Measurements from ENCODE around the gene AGAP1.
A peak's percentile ranks its signal among the peaks of the same experiment; 100 is the strongest.

AGAP1 gene

DNA sequence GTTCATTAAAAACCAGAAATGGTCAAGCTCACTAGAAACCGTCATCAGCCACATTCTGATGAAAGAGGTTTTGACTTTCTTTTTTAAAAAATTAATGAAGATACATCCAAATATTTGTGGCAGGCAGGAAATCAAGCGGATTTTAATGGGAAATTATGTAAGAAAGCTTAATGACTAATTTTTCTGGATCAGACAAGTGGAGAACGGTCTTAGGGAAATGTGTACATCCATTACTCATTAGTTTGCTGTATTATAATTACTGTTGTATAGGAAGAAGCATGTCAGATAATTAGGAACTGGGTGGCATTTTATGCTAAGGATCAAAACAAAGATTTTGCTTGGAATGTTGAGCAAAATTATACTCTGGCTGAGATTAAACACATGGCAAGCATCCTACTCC is 39.4 kb downstream of the AGAP1 start:
- DNase-seq (ENCODE audit: low read depth, low spot score), result no peak

DNA sequence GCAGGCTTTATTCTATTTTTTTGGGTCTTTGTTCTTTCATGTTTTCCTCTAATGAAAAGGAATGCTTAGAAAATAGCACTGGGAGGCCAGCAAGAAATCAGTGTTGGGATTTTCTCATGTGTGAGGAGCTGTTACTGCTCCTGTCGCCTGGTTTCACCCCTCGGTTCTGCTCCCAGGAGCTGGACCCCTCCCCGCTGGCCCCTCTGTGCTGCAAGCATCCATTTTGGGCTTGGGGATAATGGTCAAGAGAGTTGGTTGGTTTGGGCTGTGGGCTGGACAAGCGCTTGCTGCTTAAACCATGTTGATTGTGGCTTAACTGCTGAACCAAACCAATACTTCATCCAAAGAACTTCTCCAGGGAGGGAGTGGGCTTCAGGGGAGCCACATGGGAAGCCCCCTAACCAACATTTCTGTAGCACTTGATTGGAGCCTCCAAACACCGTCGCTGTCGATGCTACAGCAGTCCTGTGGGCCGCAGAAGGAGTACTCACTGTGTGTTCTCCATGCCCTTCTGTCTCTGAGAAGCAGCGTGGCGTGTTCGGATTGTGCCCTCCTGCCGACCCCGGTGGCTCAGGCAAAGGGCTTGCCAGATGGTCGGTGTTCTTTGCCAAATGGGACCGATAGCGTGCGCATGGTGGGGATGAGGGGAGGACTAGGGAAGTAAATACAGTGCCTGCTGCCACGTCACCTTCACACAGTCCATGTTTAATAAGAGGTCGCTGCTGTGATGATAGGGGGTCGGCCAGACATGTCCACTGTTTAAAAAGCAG is 40.0 kb downstream of the AGAP1 start:
- no peak for DNase-seq (ENCODE audit: low read depth, low spot score)

DNA sequence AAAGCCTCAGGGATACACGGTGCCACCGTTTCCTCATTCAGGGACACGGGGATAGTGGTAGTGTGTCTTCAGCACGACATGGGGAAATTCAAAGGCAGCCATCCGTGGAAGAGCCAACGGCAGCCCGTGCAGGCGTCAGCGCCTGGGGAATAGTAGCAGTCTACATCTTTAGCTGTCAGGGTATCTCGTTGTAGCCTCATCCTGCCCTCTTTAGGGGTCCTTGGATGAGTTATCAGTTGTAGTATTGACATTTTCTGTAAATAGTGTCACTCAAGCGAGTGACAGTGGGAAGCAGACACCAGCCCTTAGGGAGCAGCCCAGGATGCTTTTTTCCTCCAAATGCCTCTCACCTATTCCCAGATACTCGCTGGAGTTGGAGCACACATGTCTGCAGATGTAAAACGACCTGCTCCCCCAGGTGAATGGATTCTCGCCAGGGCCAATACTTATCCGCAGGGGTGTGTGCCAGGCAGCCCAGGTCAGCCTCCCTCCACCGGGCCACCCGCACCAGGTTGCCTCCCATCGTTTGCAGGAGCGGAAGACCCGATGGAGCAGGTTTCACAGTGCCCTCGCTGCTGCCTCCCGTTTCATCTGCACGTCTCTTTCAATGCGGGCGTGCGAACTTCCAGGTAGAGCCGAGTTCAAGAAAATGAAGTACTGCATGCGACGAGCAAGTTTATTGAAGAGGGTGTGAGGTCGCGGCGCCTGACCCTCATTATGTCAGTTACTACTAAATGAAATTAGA is 41.0 kb downstream of the AGAP1 start:
- no peak for DNase-seq (ENCODE audit: low read depth, low spot score)

DNA sequence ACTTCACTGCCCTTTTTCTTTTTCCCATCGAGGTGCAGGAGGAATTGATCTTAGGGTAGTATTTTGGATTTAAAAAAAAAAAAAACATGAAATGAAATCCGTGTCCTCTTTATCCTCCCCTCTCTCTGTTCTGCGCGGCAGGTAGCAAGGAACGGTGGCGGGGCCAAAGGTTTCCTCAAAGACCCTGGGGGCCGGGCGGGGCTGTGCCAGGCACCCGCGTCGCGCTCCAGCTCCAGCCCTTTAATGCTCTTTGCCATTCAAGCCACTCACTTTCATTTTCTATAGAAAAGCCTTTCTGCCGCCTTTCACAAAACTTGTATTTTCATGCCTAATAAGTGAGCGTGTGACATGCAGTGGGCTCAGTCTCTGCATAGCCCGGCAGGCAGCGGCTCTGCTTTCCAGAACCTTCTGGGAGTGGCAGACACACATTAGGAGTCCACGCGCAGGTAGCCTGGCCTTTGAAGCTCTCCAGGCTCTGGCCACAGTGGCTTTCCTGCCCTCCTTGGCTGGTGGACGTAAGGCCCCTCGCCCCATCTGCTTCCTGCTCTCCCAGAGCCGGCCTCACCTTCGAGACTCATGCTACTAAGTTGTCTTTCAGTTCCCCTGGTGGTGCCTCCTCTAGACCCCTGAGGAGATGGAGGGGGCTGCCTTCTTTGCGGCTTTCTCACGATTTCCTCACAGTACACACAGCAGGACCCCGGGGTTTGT is 41.7 kb downstream of the AGAP1 start:
- no peak for DNase-seq (ENCODE audit: low read depth, low spot score)

DNA sequence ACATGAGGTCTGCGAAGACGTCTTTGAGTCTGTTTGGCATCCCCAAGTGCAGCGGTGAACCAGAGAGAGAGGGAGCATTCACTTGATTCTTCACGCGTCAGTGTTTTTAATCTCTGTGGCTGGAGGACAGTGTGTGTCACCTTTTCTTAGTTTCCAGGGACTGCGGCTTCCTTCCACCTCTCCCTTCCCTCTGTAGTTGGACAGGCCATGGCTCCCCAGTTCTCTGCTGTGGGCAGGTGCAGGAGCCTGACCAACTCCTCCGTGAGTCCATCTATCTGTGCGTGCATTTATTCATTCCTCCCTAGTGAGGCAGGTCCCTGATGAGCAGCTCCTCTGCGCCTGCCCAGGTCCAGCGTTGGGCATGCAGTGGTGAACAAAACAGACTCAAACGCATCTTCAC is 42.9 kb downstream of the AGAP1 start:
- DNase-seq (ENCODE audit: low read depth, low spot score), result no peak

DNA sequence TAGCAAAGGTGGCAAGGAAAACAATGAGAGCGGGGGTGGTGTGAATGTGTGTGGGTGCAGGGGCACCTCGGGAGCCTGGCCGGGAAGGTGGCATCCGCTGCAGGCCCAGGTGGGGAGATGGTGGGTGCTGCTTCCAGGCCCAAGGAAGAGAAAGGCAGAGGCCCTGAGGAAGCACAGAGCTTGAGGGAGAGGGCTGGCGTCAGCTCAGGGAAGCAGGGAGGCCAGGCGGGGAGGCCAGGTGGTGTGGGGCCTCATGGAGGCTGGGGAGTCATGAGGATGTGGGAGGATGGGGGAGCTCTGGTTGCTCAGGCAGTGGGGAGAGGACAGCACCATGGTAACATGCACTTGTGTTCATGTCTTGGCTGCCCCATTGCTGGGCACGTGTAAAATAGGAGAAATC is 43.3 kb downstream of the AGAP1 start:
- no peak for DNase-seq (ENCODE audit: low read depth, low spot score)

DNA sequence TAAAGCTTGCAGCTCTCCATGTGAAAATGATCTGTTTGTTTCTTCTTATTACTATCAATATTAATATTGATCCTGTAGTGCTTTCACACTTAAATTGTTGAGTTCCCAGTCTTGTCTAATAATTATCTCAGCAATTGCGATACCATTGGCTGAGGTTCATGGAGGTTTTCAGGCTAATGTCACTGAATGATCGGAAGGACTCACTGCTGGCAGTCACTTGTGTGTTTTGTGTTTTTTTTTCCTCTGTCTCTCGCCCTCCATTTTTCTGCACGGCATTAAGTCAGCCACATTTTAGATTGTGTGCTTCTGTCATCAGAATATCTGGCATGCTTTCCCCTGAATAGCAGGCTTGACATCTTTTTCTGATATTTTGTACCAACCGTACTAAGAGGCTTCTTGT is 43.7 kb downstream of the AGAP1 start:
- no peak for DNase-seq (ENCODE audit: low read depth, low spot score)

DNA sequence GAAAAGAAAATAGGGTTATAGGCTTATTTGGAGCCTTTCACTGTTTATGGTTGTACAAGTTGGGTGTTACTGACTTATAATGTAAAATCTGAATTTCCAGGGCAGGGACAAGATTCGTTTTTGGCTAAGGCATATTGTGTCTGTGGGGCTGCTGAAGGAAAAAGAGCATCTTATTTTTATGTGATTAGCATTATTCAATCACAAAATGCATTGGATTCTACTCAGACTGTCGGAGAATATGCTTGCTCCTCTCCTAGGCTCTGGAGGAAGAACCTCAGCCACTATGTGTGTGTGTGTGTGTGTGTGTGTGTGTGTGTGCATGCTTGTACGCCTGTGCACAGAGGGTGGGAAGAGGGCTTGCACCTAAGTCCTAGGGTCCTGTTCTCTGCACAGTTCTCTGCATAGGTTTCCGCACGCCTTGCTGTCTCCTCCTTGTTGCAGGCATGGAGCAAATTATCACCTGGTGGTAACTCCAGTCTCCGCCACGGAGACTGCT is 44.3 kb downstream of the AGAP1 start:
- no peak for DNase-seq (ENCODE audit: low read depth, low spot score)

DNA sequence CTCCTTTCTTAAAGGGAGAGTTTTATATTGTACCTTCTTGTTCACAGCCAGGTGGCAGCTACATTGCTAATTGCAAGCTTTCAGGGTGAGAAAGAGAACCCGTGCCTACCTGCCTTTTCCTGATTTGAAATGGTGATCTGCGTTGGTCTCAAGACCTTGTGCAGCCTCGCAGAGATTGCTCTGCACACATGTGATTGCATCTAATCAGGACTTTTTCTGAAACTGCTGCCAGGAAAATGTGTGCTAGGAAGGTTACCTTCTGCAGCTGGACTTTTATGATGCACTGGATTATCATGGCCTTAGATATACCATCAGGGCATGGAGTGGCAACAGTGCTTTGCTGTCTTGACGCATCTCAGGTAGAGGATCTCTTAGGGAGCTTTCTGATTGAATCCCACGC is 45.1 kb downstream of the AGAP1 start:
- no peak for DNase-seq (ENCODE audit: low read depth, low spot score)

DNA sequence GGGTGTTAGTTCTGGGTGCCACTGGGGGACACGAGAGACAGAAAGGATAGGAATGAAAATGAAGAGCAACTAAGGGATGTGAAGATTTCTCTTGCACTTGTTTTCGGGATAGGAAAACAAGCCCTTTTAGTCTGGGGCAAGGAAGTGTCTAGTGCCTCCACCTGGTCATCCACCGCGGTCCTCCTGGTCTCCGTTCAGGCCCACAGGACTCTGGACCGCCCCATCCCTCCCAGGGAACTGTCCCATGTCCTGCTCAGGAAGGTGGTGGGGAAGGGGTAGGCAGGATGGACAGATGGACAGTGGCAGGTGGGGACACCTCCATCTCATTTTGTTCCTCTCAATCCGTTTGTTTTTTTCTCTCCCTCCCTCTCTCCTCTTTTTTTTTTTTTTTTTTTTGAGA is 45.9 kb downstream of the AGAP1 start:
- no peak for DNase-seq (ENCODE audit: low read depth, low spot score)

DNA sequence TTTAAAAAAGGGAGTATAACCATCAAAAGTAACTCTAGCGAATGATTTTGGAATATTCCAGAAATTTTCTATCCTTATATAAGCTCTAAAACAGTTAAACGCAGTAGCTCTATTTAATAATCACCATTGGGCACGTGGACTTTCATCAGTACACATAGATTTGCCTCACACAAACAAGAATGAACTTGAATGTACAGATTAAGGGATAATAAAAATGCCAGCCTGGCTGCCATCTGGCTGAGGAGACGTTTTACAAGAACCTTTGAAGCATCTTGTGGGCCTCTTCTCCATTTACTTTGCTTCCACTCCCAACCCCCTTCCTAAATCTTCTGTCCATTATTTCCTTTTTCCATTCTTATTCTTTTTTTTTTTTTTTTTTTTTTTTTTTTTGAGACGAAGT is 47.2 kb downstream of the AGAP1 start:
- no peak for DNase-seq (ENCODE audit: low read depth, low spot score)

DNA sequence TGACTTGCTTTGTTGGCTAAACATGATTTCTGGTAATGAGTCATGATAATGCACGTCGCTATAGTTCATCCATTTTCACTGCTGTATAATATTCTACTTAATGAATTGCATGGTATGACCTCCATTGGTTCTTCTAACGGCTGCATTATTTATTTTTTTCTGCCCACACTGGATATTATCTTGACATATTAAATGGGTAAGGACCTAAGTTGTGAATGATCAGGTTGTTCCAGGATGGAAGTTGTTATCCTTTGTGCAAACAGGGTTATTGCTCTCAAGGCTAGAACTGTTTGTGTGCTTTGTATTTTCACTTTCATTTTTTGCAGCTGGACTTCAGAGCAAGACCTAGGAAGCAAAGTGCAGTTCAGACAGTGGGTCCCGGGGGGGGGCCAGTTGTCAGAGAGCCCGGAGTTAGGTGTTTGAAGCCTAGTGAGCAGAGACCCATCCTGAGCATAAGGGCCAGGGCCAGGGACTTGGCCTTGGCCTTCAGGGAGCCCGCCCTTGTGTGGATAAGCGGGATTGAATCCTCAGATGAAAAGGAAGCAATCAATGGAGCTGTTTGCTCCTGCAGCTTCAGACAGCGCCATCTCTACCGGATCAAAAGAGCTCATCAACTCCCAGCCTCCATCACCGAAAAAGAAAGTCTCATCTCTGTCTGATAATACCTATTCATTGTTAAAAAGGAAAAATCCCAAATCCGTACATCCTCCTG is 48.2 kb downstream of the AGAP1 start:
- no peak for DNase-seq (ENCODE audit: low read depth, low spot score)

DNA sequence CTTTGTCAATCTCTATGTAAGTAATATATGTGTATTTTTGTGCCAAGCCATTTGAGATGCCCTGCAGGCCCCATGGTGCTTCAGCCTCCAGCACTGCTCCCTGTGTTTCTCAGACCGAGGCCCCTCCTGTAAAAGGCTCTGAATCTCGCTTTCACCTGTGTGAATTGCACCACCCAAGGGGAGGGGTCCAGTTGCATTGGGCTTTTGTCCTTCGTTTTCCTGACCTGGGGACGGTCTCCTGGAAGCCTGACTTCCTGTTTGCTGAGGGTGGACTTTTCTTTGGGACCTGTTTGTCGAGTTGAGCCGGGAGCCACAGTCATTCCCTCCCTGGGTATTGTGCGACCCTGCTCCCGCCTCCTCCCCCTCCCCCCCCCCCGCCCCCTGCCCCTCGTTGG is 48.9 kb downstream of the AGAP1 start:
- DNase-seq (ENCODE audit: low read depth, low spot score), result peak; percentile 88

DNA sequence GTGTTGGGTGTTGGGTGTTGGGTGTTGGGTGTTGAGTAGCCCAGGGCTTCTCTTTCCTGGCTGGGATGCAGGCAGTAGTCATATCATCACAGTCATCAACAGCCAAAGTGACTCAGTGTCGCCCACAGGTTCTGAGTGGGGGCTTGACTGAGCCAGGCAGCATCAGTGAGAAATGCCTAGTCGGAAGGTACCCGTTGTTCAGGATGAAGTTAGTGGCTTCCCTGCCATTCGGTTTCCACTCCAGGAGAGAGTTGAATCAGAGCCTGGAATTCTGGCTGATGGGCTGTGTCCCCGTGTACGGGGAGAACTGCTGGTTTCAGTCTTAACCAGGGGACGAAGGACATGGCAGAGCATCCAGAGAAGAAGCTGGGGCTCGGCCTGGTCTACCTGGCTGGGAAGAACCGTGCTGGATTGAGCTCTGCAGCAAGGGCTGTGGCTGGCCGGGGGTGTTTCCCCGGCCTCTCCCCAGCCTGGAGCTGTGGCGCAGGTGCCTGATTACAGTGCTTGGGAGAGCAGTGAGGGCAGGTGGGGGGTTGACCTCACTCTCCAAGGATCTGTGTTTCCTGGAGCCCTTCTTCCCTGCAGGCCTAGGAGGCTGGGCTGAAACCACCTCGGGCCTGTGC is 49.4 kb downstream of the AGAP1 start:
- no peak for DNase-seq (ENCODE audit: low read depth, low spot score)

DNA sequence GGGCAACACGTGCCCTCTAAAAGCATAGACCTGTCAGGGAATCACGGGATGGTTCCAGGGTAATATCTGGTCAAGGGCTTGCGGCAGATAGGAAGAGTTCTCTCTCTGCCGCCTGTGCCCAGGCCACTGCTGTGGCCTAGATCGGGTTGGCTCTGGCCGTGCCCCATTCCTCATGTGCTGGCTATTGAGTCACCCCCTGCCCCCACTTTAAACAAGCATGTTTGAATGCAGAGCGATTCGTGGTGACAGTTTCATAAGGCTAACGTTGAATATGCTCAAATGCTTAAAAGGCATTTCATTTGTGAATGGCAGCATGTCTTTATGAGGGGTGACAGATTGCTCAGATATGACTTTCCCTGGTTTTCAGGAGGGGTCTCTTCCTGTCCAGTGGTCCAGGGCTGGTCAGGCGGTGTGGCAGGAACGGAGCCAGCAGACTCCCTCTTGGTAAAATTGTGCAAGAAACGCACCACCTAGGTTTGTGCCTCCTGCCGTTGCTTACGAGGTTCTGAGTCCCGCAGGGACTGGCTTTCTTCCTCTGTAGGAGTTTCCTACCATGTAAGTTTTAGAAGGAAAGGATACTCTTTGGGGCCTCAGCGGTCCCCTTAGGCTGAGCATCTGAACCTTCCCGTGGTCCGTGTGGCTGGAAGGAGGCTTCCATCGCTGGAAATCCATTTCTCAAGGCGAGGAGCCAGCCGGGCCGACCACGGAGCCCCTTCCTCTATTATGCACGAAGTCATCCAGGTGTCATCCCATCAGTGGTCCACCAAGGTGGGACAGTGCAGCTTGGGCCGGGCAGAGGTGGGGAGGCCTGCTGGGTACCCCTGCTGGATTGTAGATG is 50.2 kb downstream of the AGAP1 start:
- DNase-seq (ENCODE audit: low read depth, low spot score), result no peak

DNA sequence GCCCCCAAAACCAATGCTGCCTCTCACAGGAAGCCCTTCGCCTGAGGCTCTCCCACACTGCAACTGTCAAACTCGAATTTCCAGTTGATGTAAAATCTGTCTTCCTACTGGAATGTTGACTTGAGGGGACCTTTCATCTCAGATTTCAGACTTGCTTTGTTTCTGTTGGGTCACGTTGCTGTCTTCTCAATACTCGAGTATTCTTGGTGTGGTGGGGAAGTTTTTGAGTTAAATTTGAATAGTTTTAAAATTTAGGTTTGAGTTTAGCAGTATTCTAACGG is 50.8 kb downstream of the AGAP1 start:
- DNase-seq (ENCODE audit: low read depth, low spot score), result no peak

DNA sequence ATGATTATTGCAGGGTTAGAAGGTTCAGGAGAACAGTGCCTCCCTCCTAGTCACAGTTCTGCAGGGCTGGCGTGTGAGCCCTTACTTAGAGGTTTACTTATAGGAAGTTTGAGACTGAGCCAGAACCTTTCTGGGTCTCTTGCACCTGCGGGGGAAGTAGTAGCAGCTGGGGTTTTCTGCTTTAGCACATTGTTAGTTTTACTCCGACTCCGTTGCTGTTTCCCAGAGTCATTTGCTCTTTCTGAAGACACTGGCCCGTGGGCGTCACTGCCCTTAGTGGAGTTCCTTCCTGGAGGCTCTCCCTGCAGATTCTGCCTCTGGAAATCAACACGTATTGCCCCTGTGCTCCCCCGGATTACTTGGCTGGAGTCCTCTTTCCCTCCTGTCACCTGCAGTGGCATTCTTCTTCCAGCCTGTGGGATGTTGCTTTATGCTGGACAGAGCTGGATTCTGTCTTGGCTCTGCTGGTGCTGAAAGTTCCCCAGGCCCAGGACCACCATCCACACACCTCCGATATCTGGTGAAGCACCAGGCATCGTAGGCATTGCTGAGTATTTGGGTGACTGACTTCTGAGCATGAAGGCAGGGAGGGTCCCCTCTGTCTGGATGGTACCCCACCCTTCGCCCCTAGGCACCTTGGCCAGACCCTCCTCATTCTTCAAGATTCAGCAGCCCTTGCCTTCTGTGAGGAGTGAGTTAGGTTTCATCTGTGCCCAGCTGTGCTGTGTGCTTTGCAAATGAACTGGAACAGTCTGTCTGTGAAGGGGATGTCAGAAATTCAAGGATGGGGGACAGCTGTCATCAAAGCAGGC is 51.7 kb downstream of the AGAP1 start:
- no peak for DNase-seq (ENCODE audit: low read depth, low spot score)

DNA sequence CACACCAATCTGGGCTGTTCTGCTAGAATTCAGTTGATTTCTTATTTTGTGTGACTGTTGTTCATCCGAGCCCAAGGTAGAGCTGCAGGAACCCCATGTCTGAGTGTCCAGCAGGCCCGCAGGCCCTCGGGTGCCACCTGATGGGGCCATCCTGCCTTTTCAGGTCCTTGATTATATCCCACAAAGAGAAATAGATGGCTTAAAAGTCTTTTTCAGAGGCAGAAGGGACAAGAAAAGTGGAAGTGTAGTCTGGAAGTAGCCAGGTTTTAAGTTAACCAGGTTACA is 52.2 kb downstream of the AGAP1 start:
- DNase-seq (ENCODE audit: low read depth, low spot score), result no peak

DNA sequence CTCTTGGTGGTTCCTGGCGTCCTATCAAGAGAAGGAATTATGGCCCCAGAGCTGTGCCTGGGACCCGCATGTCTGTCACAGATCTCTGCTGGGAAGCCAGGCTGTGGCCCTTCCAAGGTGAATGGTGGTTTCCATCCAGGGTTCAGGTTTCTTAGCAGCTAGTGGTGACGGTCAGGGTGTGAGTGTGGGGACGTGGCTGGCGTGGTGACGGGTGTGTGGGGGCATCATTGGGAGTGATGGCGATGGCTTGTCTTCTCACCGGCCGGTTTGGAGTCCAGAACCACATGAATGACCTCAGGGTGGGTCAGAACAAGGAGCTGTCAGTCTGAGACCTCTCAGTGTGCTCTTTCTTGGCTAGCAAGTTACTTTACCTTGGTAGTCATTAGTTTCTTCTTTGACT is 52.6 kb downstream of the AGAP1 start:
- no peak for DNase-seq (ENCODE audit: low read depth, low spot score)

DNA sequence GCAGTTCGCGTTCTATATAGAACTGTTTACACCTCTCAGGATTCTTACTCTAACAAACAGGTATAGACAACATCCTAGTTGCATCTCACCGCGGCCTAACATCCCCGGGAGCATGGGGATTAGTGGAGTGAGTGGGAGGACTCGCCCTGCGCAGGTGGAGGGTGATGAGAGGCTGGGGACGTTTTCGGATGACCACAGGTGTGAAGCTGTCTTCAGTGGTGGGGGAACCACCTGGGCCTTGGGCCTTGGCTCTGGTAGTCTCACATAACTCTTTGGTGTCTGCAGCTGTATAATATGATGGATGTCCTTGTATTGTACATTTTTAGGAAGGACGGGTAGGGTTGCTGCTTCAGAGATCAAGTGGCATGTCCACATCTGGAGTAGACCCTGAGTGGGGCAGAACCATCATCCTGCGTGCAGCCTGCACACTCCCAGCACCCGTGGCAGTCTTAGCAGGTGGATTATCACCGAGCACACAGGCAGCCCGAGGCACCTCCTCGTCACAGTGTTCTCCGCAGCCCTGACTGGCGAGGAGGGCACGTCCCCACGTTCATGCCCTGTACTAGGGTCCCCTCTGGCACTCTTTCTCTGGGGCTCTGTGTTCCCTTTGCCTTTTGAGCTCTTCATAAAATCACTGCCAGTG is 56.0 kb downstream of the AGAP1 start:
- DNase-seq (ENCODE audit: low read depth, low spot score), result no peak
